ENCODE data around the gene CCBE1.
A peak's percentile ranks its signal among the peaks of the same experiment; 100 is the strongest.

CCBE1 gene

DNA sequence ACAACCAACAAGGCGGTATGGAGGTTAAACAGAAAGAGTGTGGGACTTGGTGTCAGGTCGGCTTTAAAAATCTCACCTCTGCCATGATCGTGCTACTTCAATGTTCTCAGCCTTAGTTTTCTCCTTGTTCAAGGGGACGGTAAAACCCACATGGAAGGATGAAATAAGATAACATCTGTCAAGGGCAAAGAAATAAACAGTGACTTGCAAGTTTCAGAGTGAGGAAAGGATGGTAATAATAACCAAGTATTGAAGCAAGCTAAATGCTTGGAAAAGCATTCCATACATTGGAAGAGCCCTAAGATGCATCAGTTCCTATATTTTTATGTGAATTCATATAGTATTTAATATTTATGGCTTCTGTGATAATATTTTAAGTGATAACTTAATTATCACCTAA is 308.4 kb downstream of the CCBE1 start:
- DNase-seq (ENCODE audit: low read depth in 2 of 2): no peak
- no peak overlapping the region for H3K4me3 ChIP-seq (replicated peaks in 1 of 2; ENCODE audit: low read depth in 2 of 2, low read length in 2 of 2)
- TF ChIP-seq, protein P1, sequence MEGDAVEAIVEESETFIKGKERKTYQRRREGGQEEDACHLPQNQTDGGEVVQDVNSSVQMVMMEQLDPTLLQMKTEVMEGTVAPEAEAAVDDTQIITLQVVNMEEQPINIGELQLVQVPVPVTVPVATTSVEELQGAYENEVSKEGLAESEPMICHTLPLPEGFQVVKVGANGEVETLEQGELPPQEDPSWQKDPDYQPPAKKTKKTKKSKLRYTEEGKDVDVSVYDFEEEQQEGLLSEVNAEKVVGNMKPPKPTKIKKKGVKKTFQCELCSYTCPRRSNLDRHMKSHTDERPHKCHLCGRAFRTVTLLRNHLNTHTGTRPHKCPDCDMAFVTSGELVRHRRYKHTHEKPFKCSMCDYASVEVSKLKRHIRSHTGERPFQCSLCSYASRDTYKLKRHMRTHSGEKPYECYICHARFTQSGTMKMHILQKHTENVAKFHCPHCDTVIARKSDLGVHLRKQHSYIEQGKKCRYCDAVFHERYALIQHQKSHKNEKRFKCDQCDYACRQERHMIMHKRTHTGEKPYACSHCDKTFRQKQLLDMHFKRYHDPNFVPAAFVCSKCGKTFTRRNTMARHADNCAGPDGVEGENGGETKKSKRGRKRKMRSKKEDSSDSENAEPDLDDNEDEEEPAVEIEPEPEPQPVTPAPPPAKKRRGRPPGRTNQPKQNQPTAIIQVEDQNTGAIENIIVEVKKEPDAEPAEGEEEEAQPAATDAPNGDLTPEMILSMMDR (IDR thresholded peaks at IDR 0.05; ENCODE audit: low read depth, low read length): no peak

GRCh38 chr18:59387687-59388565 is 309.3 kb downstream of the CCBE1 start:
- H3K4me3 ChIP-seq (replicated peaks in 1 of 2; ENCODE audit: low read depth in 2 of 2, low read length in 2 of 2): no peak overlapping the region
- peak in 1 of 2 donors; percentile 13 for DNase-seq (ENCODE audit: low read depth in 2 of 2)
- TF ChIP-seq, protein P1 (IDR thresholded peaks at IDR 0.05; ENCODE audit: low read depth, low read length): no peak

- DNase-seq (ENCODE audit: low read depth in 2 of 2): no peak
- TF ChIP-seq, protein P1 (IDR thresholded peaks at IDR 0.05; ENCODE audit: low read depth, low read length): no peak
- no peak overlapping the region for H3K4me3 ChIP-seq (replicated peaks in 1 of 2; ENCODE audit: low read depth in 2 of 2, low read length in 2 of 2)
Measured at GRCh38 chr18:59386909-59387686, 310.1 kb downstream of the CCBE1 start.

GRCh38 chr18:59385191-59385590 is 312.0 kb downstream of the CCBE1 start:
- TF ChIP-seq, protein P1 (IDR thresholded peaks at IDR 0.05; ENCODE audit: low read depth, low read length): no peak
- no peak for DNase-seq (ENCODE audit: low read depth in 2 of 2)
- H3K4me3 ChIP-seq (replicated peaks in 1 of 2; ENCODE audit: low read depth in 2 of 2, low read length in 2 of 2): no peak overlapping the region

DNA sequence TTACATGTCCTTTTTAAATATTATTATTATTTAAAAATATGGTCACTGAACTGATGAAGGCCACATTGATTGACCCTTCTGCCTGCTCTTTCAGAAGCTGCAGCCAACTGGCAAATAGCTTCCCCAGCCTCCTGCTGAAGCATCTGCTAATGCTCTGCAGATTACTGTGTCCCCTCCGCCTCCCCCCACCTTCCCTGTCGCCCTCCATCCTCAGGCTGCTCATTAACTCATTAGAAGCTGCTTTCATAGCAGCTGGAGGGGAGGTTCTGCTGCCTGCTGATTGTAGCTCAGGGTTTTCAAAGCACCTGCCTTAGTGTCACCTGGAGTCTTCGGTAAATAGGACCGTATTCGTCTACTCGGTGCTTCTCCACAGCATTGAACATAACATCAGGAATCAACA is 313.4 kb downstream of the CCBE1 start:
- no peak for DNase-seq (ENCODE audit: low read depth in 2 of 2)
- H3K4me3 ChIP-seq (replicated peaks in 1 of 2; ENCODE audit: low read depth in 2 of 2, low read length in 2 of 2): no peak overlapping the region
- TF ChIP-seq, protein P1 (IDR thresholded peaks at IDR 0.05; ENCODE audit: low read depth, low read length): no peak

DNA sequence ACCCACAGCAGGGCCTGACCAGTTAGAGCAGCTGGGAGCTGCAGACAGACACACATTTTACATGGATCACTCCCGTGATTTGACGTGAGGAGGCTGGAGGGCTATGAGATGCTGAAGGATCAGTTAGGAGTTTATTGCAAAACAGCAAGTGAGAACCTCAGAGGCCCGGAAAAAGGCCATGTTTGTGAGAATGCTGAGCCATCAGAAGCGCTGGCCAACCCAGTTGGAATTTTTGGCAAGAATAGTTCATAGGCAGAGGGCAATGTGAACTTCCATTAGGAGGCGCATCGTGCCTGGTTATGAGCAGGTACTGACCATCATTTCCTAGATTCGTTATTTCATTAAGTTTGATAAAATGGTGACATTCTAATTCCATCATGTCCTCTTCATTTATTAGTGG is 314.8 kb downstream of the CCBE1 start:
- no peak overlapping the region for H3K4me3 ChIP-seq (replicated peaks in 1 of 2; ENCODE audit: low read depth in 2 of 2, low read length in 2 of 2)
- peak in 1 of 2 donors; percentile 13 for DNase-seq (ENCODE audit: low read depth in 2 of 2)
- TF ChIP-seq, protein P1 (IDR thresholded peaks at IDR 0.05; ENCODE audit: low read depth, low read length): no peak

Data from cardiac fibroblast (primary cell).